Upper lobe of left lung (tissue), 4 donors: ENCODE measurements around the gene IL22.

Experiments used
- EP300 ChIP-seq, 4 donors: sonication (generic); formaldehyde crosslinking; IDR thresholded peaks; one replicate each; pipeline ENCODE4 v1.5.1; 2017; ENCODE audit warnings: antibody characterized with exemption in 4 of 4, control low read depth in 2 of 4
- POLR2A ChIP-seq, 4 donors: fragments of 450-650 bp; IDR thresholded peaks; one replicate each; pipeline ENCODE4 v1.5.1; 2016 to 2017; ENCODE audit warnings: antibody characterized with exemption in 4 of 4, mild to moderate bottlenecking in 2 of 4
- POLR2AphosphoS5 ChIP-seq, 2 donors: sonication (generic); formaldehyde crosslinking; IDR thresholded peaks; one replicate each; pipeline ENCODE4 v1.5.1; 2017; ENCODE audit warnings: antibody characterized with exemption in 2 of 2
- TF ChIP-seq, protein P1 (sequence below), 6 experiments: fragments of 450-650 bp in 4 of 6; fragments of 200-600 bp in 2 of 6; sonication (generic) in 2 of 6; IDR thresholded peaks; one replicate each; pipeline ENCODE4 v1.5.1; 2016 to 2019; ENCODE audit warnings: antibody characterized with exemption in 6 of 6

- no peak for TF ChIP-seq EP300 (IDR thresholded peaks at IDR 0.05)
- TF ChIP-seq, protein P1, sequence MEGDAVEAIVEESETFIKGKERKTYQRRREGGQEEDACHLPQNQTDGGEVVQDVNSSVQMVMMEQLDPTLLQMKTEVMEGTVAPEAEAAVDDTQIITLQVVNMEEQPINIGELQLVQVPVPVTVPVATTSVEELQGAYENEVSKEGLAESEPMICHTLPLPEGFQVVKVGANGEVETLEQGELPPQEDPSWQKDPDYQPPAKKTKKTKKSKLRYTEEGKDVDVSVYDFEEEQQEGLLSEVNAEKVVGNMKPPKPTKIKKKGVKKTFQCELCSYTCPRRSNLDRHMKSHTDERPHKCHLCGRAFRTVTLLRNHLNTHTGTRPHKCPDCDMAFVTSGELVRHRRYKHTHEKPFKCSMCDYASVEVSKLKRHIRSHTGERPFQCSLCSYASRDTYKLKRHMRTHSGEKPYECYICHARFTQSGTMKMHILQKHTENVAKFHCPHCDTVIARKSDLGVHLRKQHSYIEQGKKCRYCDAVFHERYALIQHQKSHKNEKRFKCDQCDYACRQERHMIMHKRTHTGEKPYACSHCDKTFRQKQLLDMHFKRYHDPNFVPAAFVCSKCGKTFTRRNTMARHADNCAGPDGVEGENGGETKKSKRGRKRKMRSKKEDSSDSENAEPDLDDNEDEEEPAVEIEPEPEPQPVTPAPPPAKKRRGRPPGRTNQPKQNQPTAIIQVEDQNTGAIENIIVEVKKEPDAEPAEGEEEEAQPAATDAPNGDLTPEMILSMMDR (IDR thresholded peaks at IDR 0.05): no peak
- no peak for TF ChIP-seq POLR2A (IDR thresholded peaks at IDR 0.05)
- no peak for TF ChIP-seq POLR2AphosphoS5 (IDR thresholded peaks at IDR 0.05)
Measured at GRCh38 chr12:68233498-68233897, 19.9 kb downstream of the IL22 start.
